ENCODE results near the gene NRL. TPM values are rescaled to one million over a fixed set of nuclear protein-coding genes. Genes with fewer than 3 reads are reported as not detected.

NRL gene
- polyA plus RNA-seq, 2 donors = 0.86 to 1.4 TPM

DNA sequence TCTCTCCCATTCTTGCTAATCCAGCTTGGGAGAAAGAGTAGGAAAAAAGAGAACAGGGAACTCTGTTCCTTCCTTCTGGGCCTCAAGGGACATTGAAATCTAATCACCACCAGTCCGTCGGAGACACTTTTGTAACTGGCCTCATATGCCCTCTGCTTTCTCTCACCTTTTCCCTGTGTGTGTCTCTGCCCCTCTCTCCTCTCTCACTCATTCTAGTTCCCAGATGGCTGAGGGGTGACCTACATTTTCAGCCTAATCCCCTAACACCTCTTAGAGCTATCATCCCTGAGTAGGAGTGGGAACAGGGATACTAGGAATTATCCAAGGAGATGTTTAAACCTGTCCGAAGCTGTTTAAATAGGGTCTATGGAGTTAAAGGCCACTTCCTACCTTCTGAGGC lies 29.5 kb downstream of the NRL start:
- 90 to 91% methylated on average over 3 of the region's 3 CpGs for WGBS, 2 donors
- H3K4me3 ChIP-seq (ENCODE audit: low read depth in 1 of 2, low read length in 2 of 2) = no peak overlapping the region
- H3K9me3 ChIP-seq (ENCODE audit: control insufficient read depth in 2 of 2, insufficient read depth in 1 of 2, low read depth in 1 of 2, low read length in 1 of 2) = no peaks in the 10 kb centered on the region
- H3K4me1 ChIP-seq (ENCODE audit: control insufficient read depth in 2 of 2, insufficient read depth in 2 of 2, low read length in 1 of 2) = peaks cover 0 to 6% of the 10 kb centered on the region in 2 donors
- H3K27me3 ChIP-seq (ENCODE audit: control insufficient read depth in 1 of 2, insufficient read depth in 2 of 2, low read length in 2 of 2) = no peaks in the 10 kb centered on the region
- no peaks in the 10 kb centered on the region for H3K36me3 ChIP-seq (ENCODE audit: control insufficient read depth in 2 of 2, insufficient read depth in 2 of 2, low read length in 1 of 2)
- H3K27ac ChIP-seq (ENCODE audit: low read depth in 2 of 2, low read length in 1 of 2) = no peak overlapping the region

DNA sequence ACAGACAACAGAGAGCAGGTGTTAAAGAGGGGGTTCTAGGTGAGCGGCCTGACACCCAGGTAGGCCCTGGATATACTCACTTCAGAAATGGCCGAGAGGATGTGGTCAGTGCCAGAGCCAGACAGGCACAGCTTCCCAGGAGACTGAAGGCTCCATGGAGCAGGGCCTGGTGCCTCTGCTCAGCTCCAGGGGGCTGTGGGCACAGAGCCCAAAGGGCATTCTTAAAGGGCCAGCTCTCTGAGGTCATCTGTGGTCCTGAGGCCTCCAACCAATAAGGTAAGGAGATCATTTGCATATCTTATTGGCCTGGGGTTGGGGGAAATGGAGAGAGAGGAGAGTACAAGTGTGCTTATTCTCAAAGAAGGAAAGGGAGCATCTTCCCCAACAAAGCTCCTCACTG lies 30.3 kb downstream of the NRL start:
- Histone ChIP-seq H3K27me3 (ENCODE audit: control insufficient read depth in 1 of 2, insufficient read depth in 2 of 2, low read length in 2 of 2) (no peaks in the 10 kb centered on the region), H3K4me3 (ENCODE audit: low read depth in 1 of 2, low read length in 2 of 2) (no peak overlapping the region), H3K27ac (ENCODE audit: low read depth in 2 of 2, low read length in 1 of 2) (no peak overlapping the region), H3K9me3 (ENCODE audit: control insufficient read depth in 2 of 2, insufficient read depth in 1 of 2, low read depth in 1 of 2, low read length in 1 of 2) (no peaks in the 10 kb centered on the region), H3K36me3 (ENCODE audit: control insufficient read depth in 2 of 2, insufficient read depth in 2 of 2, low read length in 1 of 2) (no peaks in the 10 kb centered on the region), H3K4me1 (ENCODE audit: control insufficient read depth in 2 of 2, insufficient read depth in 2 of 2, low read length in 1 of 2) (peaks cover 0 to 6% of the 10 kb centered on the region in 2 donors)
- WGBS, 2 donors = 92 to 100% methylated on average over 2 of the region's 2 CpGs

DNA sequence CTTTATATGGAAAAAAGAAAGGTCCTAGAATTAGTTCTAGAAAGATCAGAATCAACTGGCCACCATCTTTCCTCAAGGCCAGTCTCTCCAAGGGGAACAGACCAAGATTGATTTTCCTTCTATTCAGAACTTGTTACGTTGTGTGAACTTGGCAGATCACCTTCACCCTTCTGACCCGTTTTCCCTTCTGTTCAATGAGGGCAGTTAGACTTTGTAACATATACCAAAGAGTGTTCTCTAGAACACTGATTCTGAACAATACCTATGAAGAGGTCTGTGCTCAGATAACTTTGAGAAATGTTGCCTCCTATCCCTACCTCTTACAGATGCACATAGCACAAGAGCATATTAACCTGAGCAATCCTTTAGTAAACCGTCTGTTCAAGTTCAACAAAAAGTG lies 31.3 kb downstream of the NRL start:
- no peak overlapping the region for H3K27ac ChIP-seq (ENCODE audit: low read depth in 2 of 2, low read length in 1 of 2)
- 72 to 86% methylated on average over 3 of the region's 3 CpGs for WGBS, 2 donors
- H3K4me1 ChIP-seq (ENCODE audit: control insufficient read depth in 2 of 2, insufficient read depth in 2 of 2, low read length in 1 of 2) = peaks cover 0 to 6% of the 10 kb centered on the region in 2 donors
- no peaks in the 10 kb centered on the region for H3K9me3 ChIP-seq (ENCODE audit: control insufficient read depth in 2 of 2, insufficient read depth in 1 of 2, low read depth in 1 of 2, low read length in 1 of 2)
- H3K36me3 ChIP-seq (ENCODE audit: control insufficient read depth in 2 of 2, insufficient read depth in 2 of 2, low read length in 1 of 2) = no peaks in the 10 kb centered on the region
- H3K27me3 ChIP-seq (ENCODE audit: control insufficient read depth in 1 of 2, insufficient read depth in 2 of 2, low read length in 2 of 2) = no peaks in the 10 kb centered on the region
- no peak overlapping the region for H3K4me3 ChIP-seq (ENCODE audit: low read depth in 1 of 2, low read length in 2 of 2)

DNA sequence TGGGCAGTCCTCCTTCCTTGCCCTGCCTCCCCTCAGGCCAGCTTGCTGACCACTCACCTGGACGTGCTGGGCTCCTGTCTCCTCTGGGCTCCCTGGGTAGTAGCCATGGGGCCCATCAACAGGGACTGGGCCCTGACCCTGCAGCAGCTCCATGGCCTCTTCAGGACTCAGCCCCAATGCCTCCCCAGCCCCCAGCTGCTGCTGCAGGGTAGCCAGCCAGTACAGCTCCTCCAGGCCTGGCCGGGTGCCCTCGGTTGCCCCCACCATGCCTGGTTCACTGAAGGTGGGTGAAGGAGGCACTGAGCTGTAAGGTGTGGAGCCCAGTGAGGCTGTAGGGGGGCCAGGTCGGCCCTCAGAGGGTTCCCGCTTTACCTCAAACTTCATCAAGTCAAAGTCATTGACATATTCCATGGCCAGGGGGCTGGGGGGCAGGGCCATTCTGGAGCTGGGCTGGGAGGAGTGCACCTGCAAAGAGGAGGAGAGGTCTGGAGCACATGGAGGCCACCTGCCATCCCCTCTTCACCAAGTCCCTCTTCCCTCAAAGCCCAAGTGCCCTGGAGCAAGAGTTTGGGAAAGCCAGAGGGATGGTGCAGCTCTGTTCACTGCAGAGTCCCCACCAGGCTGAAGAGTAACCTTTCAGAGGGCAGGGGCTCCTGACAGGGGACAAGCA lies 32.2 kb downstream of the NRL start:
- WGBS, 2 donors = 94 to 95% methylated on average over 5 of the region's 5 CpGs

DNA sequence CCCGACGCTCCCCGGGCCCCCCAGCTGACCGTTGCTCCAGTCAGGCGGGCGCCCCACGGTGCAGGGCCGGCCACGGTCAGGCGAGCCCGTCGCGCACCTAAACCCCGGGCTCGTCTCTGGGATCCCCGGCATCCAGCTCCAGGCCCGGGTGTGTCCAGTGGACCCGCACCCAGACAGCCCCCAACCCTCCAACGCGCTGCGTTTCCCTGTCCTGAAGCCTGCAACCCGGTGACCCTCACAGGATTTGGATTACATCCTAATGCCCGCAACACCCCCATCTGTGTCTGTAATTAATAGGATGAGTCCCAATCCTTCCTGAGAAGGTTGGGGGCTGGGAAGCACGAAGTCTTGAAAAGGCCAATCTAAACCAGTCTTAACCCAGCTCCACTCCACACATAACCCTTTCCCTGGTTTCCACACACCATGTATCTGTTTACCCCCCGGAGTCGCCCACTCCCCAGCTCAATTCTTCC lies 33.0 kb downstream of the NRL start:
- Histone ChIP-seq H3K27ac (ENCODE audit: low read depth in 2 of 2, low read length in 1 of 2) (peak overlapping the region in 1 of 2 donors; percentile 14), H3K4me3 (ENCODE audit: low read depth in 1 of 2, low read length in 2 of 2) (peak overlapping the region; percentile 46 to 59), H3K4me1 (ENCODE audit: control insufficient read depth in 2 of 2, insufficient read depth in 2 of 2, low read length in 1 of 2) (peaks cover 0 to 8% of the 10 kb centered on the region in 2 donors), H3K27me3 (ENCODE audit: control insufficient read depth in 1 of 2, insufficient read depth in 2 of 2, low read length in 2 of 2) (no peaks in the 10 kb centered on the region), H3K36me3 (ENCODE audit: control insufficient read depth in 2 of 2, insufficient read depth in 2 of 2, low read length in 1 of 2) (no peaks in the 10 kb centered on the region), H3K9me3 (ENCODE audit: control insufficient read depth in 2 of 2, insufficient read depth in 1 of 2, low read depth in 1 of 2, low read length in 1 of 2) (no peaks in the 10 kb centered on the region)
- WGBS, 2 donors = 24 to 33% methylated on average over 15 to 26 of the region's 26 CpGs

More for the DNA sequence above, 32.2 kb downstream of the NRL start:
- Histone ChIP-seq H3K9me3 (ENCODE audit: control insufficient read depth in 2 of 2, insufficient read depth in 1 of 2, low read depth in 1 of 2, low read length in 1 of 2) (no peaks in the 10 kb centered on the region), H3K27ac (ENCODE audit: low read depth in 2 of 2, low read length in 1 of 2) (no peak overlapping the region), H3K4me1 (ENCODE audit: control insufficient read depth in 2 of 2, insufficient read depth in 2 of 2, low read length in 1 of 2) (peaks cover 0 to 6% of the 10 kb centered on the region in 2 donors), H3K27me3 (ENCODE audit: control insufficient read depth in 1 of 2, insufficient read depth in 2 of 2, low read length in 2 of 2) (no peaks in the 10 kb centered on the region), H3K4me3 (ENCODE audit: low read depth in 1 of 2, low read length in 2 of 2) (no peak overlapping the region), H3K36me3 (ENCODE audit: control insufficient read depth in 2 of 2, insufficient read depth in 2 of 2, low read length in 1 of 2) (no peaks in the 10 kb centered on the region)

DNA sequence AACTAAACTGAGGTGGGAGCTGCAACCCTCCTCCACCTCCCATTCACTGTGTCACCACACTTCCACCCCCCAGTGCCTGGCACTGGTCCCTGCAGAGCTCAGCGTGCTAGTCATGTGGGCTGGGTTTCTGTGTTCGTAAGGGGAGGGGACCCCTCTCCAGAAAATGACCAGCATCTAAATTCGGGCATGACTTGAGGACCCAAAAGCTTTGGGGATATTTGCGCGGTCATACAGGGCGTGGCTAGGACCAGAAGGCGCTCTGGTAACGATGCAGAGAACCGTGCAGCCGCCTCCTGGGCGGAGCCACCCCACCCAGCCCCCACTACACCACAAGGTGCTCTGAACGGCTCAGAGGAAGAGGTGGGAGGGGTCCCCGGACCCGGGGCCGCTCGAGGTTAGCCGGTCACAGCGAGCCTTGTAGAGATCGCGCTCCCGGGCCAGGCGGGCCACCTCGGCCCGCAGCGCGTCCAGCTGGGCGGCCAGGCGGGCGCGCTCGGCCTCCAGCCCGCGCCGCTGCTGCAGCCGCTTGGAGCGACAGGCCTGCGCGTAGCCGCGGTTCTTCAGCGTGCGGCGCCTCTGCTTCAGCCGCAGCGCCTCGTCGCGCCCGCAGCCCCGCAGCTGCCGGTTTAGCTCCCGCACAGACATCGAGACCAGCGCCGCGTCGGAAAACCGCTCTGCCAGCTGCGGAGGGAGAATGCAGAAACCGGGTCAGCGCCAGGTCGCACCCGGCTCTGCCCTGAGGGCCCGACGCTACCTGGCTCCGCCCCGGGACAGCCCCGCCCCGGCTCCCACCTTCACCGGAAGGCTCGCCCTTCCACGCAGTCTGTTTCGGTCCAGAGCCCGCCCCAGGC lies 33.6 kb downstream of the NRL start:
- Histone ChIP-seq H3K27ac (ENCODE audit: low read depth in 2 of 2, low read length in 1 of 2) (peak overlapping the region; percentile 15 to 61), H3K9me3 (ENCODE audit: control insufficient read depth in 2 of 2, insufficient read depth in 1 of 2, low read depth in 1 of 2, low read length in 1 of 2) (no peaks in the 10 kb centered on the region), H3K4me1 (ENCODE audit: control insufficient read depth in 2 of 2, insufficient read depth in 2 of 2, low read length in 1 of 2) (peaks cover 0 to 8% of the 10 kb centered on the region in 2 donors), H3K27me3 (ENCODE audit: control insufficient read depth in 1 of 2, insufficient read depth in 2 of 2, low read length in 2 of 2) (no peaks in the 10 kb centered on the region), H3K4me3 (ENCODE audit: low read depth in 1 of 2, low read length in 2 of 2) (peak overlapping the region; percentile 46 to 59), H3K36me3 (ENCODE audit: control insufficient read depth in 2 of 2, insufficient read depth in 2 of 2, low read length in 1 of 2) (no peaks in the 10 kb centered on the region)
- WGBS, 2 donors = 0% methylated on average over 66 to 74 of the region's 74 CpGs

DNA sequence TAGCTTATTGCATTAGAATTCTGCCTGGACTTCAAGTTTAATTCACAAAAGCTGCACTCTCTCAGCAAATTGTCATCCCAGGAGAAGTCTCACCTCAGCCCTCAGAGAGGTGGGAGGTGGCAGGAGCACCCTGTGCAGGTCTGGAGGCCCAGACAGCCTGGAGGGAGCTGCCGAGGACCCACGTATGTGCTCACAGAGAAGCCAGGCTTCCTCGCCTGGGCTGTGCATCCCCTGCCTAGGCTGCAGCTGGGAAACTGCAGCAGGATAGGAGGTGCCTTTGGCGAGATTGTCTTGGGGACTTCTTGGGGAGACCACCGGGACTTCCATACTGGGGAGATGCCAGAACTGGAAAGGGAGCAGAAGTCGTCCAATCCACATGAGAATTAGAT lies 34.6 kb downstream of the NRL start:
- 77 to 81% methylated on average over 6 of the region's 6 CpGs for WGBS, 2 donors
- Histone ChIP-seq H3K4me3 (ENCODE audit: low read depth in 1 of 2, low read length in 2 of 2) (no peak overlapping the region), H3K27me3 (ENCODE audit: control insufficient read depth in 1 of 2, insufficient read depth in 2 of 2, low read length in 2 of 2) (no peaks in the 10 kb centered on the region), H3K36me3 (ENCODE audit: control insufficient read depth in 2 of 2, insufficient read depth in 2 of 2, low read length in 1 of 2) (no peaks in the 10 kb centered on the region), H3K4me1 (ENCODE audit: control insufficient read depth in 2 of 2, insufficient read depth in 2 of 2, low read length in 1 of 2) (peaks cover 0 to 8% of the 10 kb centered on the region in 2 donors), H3K27ac (ENCODE audit: low read depth in 2 of 2, low read length in 1 of 2) (no peak overlapping the region), H3K9me3 (ENCODE audit: control insufficient read depth in 2 of 2, insufficient read depth in 1 of 2, low read depth in 1 of 2, low read length in 1 of 2) (no peaks in the 10 kb centered on the region)

DNA sequence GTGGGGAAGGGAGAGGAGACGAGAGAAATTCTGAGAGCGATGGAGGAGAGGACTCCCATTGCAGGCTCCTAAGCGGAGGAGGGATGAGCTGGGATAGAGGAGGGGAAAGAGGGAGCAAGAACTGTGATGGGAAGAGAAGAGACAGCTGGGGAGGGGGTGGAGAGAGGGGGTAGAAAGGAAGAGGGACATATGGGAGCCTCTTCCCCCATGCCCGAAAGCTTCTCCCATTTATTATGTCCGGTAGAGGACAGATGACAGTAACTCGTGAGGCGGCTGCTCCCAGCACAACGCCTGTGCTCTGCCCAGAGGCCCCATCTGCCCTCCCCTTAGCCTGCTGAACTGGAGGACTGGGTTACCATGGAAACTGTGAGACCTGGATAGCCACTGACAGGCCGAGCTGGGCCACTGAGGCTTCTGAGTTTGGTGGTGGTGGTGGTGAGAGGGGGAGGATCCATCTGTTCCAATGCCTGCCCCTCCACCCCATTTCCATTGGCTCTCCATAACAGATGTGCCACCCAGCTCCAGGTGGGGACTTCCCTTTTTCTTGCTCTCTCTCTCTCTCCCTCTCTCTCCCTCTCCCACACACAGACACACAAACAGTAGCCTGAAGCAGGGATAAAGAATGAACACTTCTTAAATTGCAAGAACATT lies 35.1 kb downstream of the NRL start:
- WGBS, 2 donors = 86 to 90% methylated on average over 8 to 9 of the region's 9 CpGs
- Histone ChIP-seq H3K27me3 (ENCODE audit: control insufficient read depth in 1 of 2, insufficient read depth in 2 of 2, low read length in 2 of 2) (no peaks in the 10 kb centered on the region), H3K36me3 (ENCODE audit: control insufficient read depth in 2 of 2, insufficient read depth in 2 of 2, low read length in 1 of 2) (no peaks in the 10 kb centered on the region), H3K9me3 (ENCODE audit: control insufficient read depth in 2 of 2, insufficient read depth in 1 of 2, low read depth in 1 of 2, low read length in 1 of 2) (no peaks in the 10 kb centered on the region), H3K4me3 (ENCODE audit: low read depth in 1 of 2, low read length in 2 of 2) (no peak overlapping the region), H3K4me1 (ENCODE audit: control insufficient read depth in 2 of 2, insufficient read depth in 2 of 2, low read length in 1 of 2) (peaks cover 0 to 8% of the 10 kb centered on the region in 2 donors), H3K27ac (ENCODE audit: low read depth in 2 of 2, low read length in 1 of 2) (no peak overlapping the region)

DNA sequence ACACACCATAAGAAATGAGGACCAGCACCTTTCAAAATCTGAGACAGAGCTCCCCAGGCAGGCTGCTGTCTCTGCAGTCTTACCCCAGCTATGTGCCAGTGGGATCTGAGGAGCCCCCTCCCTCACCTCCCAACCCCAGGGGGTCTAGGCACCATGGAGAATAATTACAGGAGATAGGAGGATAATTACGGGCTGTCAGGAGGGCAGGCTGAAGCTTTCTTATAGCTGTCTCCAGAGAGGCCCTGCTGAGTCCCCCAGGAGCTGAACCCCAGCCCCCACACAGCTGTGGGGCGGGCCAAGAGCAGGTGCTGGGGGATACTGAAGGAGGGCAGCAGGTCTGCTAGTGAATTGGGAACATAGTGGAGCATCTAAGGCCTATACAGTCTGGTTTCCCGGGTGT lies 36.6 kb downstream of the NRL start:
- Histone ChIP-seq H3K27me3 (ENCODE audit: control insufficient read depth in 1 of 2, insufficient read depth in 2 of 2, low read length in 2 of 2) (no peaks in the 10 kb centered on the region), H3K27ac (ENCODE audit: low read depth in 2 of 2, low read length in 1 of 2) (no peak overlapping the region), H3K9me3 (ENCODE audit: control insufficient read depth in 2 of 2, insufficient read depth in 1 of 2, low read depth in 1 of 2, low read length in 1 of 2) (no peaks in the 10 kb centered on the region), H3K36me3 (ENCODE audit: control insufficient read depth in 2 of 2, insufficient read depth in 2 of 2, low read length in 1 of 2) (no peaks in the 10 kb centered on the region), H3K4me1 (ENCODE audit: control insufficient read depth in 2 of 2, insufficient read depth in 2 of 2, low read length in 1 of 2) (peaks cover 0 to 8% of the 10 kb centered on the region in 2 donors), H3K4me3 (ENCODE audit: low read depth in 1 of 2, low read length in 2 of 2) (no peak overlapping the region)
- 82 to 88% methylated on average over 3 of the region's 3 CpGs for WGBS, 2 donors
